Rectal smooth muscle tissue (tissue), 1 donor: ENCODE data around the gene FAM120AOS.
A peak's percentile ranks its signal among the peaks of the same experiment; 100 is the strongest.

Experiments
- H3K27ac ChIP-seq: one replicate; pipeline ENCODE4 v1.7.0; 2013; ENCODE audit warnings: low read depth, low read length, inconsistent platforms
- H3K27me3 ChIP-seq: one replicate; pipeline ENCODE4 v1.7.0; 2013; ENCODE audit warnings: low read length; ENCODE audit not compliant: control insufficient read depth, insufficient read depth
- H3K36me3 ChIP-seq: one replicate; pipeline ENCODE4 v1.7.0; 2013; ENCODE audit warnings: low read length; ENCODE audit not compliant: control insufficient read depth, insufficient read depth
- H3K4me1 ChIP-seq: one replicate; pipeline ENCODE4 v1.7.0; 2013; ENCODE audit warnings: low read length; ENCODE audit not compliant: control insufficient read depth, insufficient read depth
- H3K4me3 ChIP-seq: one replicate; pipeline ENCODE4 v1.7.0; 2013; ENCODE audit warnings: low read length
- H3K9ac ChIP-seq: one replicate; pipeline ENCODE4 v1.7.0; 2013; ENCODE audit warnings: low read length

Gene FAM120AOS

GRCh38 chr9:93464876-93465275 is 11.5 kb upstream of the FAM120AOS start:
- Histone ChIP-seq H3K4me3 (no peak overlapping the region), H3K9ac (no peak overlapping the region), H3K27ac (no peak overlapping the region), H3K36me3 (no peaks in the 10 kb centered on the region), H3K27me3 (no peaks in the 10 kb centered on the region), H3K4me1 (peaks cover 8% of the 10 kb centered on the region)

- peaks cover 8% of the 10 kb centered on the region for H3K4me1 ChIP-seq
- no peak overlapping the region for H3K27ac ChIP-seq
- H3K27me3 ChIP-seq = no peaks in the 10 kb centered on the region
- H3K9ac ChIP-seq = no peak overlapping the region
- H3K4me3 ChIP-seq = no peak overlapping the region
- H3K36me3 ChIP-seq = no peaks in the 10 kb centered on the region
These were observed 11.0 kb upstream of the FAM120AOS start for GRCh38 chr9:93464395-93464794.

- Histone ChIP-seq H3K4me1 (peaks cover 3% of the 10 kb centered on the region), H3K27me3 (no peaks in the 10 kb centered on the region), H3K27ac (no peak overlapping the region), H3K9ac (no peak overlapping the region), H3K36me3 (no peaks in the 10 kb centered on the region), H3K4me3 (no peak overlapping the region)
These were observed 10.4 kb upstream of the FAM120AOS start for GRCh38 chr9:93463638-93464248.

DNA sequence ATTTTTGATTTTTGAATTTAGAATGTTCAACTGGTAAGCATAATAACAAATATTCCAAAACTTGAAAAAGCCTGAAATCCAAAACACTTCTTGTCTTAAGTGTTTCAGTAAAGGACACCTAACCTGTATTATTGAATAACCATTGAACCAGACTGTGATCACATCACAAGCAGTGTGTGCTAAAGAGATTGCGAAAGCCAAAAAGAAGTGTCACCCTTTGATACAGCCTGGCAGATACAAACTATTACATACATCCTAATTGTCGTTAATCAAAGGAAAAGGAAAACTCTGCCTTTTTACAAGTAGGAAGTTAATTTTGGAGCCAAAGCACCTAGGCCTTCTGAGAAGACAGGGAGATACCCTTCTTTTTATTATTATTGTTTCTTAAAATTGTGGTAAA is 8.4 kb upstream of the FAM120AOS start:
- H3K27me3 ChIP-seq = no peaks in the 10 kb centered on the region
- peaks cover 4% of the 10 kb centered on the region for H3K4me1 ChIP-seq
- no peaks in the 10 kb centered on the region for H3K36me3 ChIP-seq
- H3K27ac ChIP-seq = no peak overlapping the region
- no peak overlapping the region for H3K4me3 ChIP-seq
- no peak overlapping the region for H3K9ac ChIP-seq

- Histone ChIP-seq H3K9ac (no peak overlapping the region), H3K27ac (no peak overlapping the region), H3K4me3 (no peak overlapping the region), H3K4me1 (peaks cover 2% of the 10 kb centered on the region), H3K27me3 (no peaks in the 10 kb centered on the region), H3K36me3 (no peaks in the 10 kb centered on the region)
These were observed 8.0 kb upstream of the FAM120AOS start for GRCh38 chr9:93461414-93461743.

- peaks cover 2% of the 10 kb centered on the region for H3K4me1 ChIP-seq
- no peak overlapping the region for H3K4me3 ChIP-seq
- no peak overlapping the region for H3K27ac ChIP-seq
- no peak overlapping the region for H3K9ac ChIP-seq
- no peaks in the 10 kb centered on the region for H3K36me3 ChIP-seq
- no peaks in the 10 kb centered on the region for H3K27me3 ChIP-seq
These were observed 7.5 kb upstream of the FAM120AOS start for GRCh38 chr9:93460689-93461413.

GRCh38 chr9:93459432-93459847 is 6.1 kb upstream of the FAM120AOS start:
- Histone ChIP-seq H3K36me3 (no peaks in the 10 kb centered on the region), H3K27ac (no peak overlapping the region), H3K27me3 (no peaks in the 10 kb centered on the region), H3K4me1 (peaks cover 2% of the 10 kb centered on the region), H3K4me3 (no peak overlapping the region), H3K9ac (no peak overlapping the region)

DNA sequence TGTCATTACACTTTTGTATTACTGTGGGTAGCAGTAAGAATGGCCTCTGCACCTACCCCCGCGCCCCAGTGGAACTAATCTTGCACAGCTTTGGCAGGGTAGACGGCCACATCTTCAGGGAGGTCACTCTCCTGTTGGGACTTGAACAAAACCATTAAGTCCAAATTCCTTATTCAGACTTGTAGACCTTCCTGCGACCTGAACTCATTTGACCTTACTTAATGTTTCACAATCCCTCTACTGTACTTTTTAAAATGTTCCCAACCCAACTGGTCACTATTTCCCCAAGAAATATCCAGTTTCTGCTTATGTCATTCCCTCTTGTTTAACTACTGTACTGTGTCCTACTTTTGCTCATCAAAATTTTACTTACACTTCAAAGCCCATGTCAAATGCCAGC is 5.3 kb upstream of the FAM120AOS start:
- H3K4me1 ChIP-seq = peaks cover 8% of the 10 kb centered on the region

GRCh38 chr9:93457006-93457405 is 3.6 kb upstream of the FAM120AOS start:
- H3K27ac ChIP-seq = no peak overlapping the region
- no peaks in the 10 kb centered on the region for H3K27me3 ChIP-seq
- no peaks in the 10 kb centered on the region for H3K36me3 ChIP-seq
- H3K4me3 ChIP-seq = no peak overlapping the region
- peaks cover 8% of the 10 kb centered on the region for H3K4me1 ChIP-seq
- H3K9ac ChIP-seq = no peak overlapping the region

More for the DNA sequence above, 5.3 kb upstream of the FAM120AOS start:
- no peak overlapping the region for H3K27ac ChIP-seq
- H3K27me3 ChIP-seq = no peaks in the 10 kb centered on the region
- no peak overlapping the region for H3K9ac ChIP-seq
- no peak overlapping the region for H3K4me3 ChIP-seq
- no peaks in the 10 kb centered on the region for H3K36me3 ChIP-seq

GRCh38 chr9:93456504-93456903 is 3.1 kb upstream of the FAM120AOS start:
- Histone ChIP-seq H3K27ac (no peak overlapping the region), H3K9ac (no peak overlapping the region)

GRCh38 chr9:93456022-93456421 is 2.6 kb upstream of the FAM120AOS start:
- Histone ChIP-seq H3K9ac (no peak overlapping the region), H3K27ac (no peak overlapping the region), H3K36me3 (no peaks in the 10 kb centered on the region), H3K4me3 (no peak overlapping the region), H3K27me3 (no peaks in the 10 kb centered on the region), H3K4me1 (peaks cover 8% of the 10 kb centered on the region)

More at GRCh38 chr9:93456504-93456903, 3.1 kb upstream of the FAM120AOS start:
- Histone ChIP-seq H3K36me3 (no peaks in the 10 kb centered on the region), H3K4me3 (no peak overlapping the region), H3K27me3 (no peaks in the 10 kb centered on the region), H3K4me1 (peaks cover 8% of the 10 kb centered on the region)

- Histone ChIP-seq H3K27ac (peak overlapping the region; percentile 89), H3K4me1 (peaks cover 12% of the 10 kb centered on the region), H3K9ac (peak overlapping the region; percentile 88), H3K36me3 (peaks cover 5% of the 10 kb centered on the region), H3K27me3 (no peaks in the 10 kb centered on the region), H3K4me3 (peak overlapping the region; percentile 92)
These were observed 703 bp downstream of the FAM120AOS start for GRCh38 chr9:93452710-93453046.
